MCF 10A (cell line): ENCODE measurements around the gene ADAM8. TPM values are rescaled to one million over a fixed set of nuclear protein-coding genes. Genes with fewer than 3 reads are reported as not detected.

ENCODE experiments used
- BruUV-seq: library from RNA; stranded (reverse); fragments of 400-500 nt; replicated peaks from 2 replicates; lab custom pipeline; 2021; lab: Mats Ljungman, UMichigan
- CTCF ChIA-PET: fragments of 300-600 bp; sonication (Branson Sonifier 250); formaldehyde crosslinking; extraction: SDS; loops from one replicate; lab custom pipeline; 2021; ENCODE audit warnings: antibody characterized with exemption, inconsistent platforms; lab: Yijun Ruan, JAX
- POLR2A ChIA-PET: fragments of 300-600, 350-650 bp; sonication (Branson Sonifier 250); formaldehyde crosslinking; extraction: SDS; loops from one replicate; lab custom pipeline; 2020; ENCODE audit warnings: antibody characterized with exemption, inconsistent platforms; lab: Yijun Ruan, JAX
- DNase-seq: peaks from one replicate; pipeline ENCODE4 v3.0.0-alpha.2; 2018; ENCODE audit not compliant: unreplicated experiment
- H3K27ac Mint-ChIP-seq: one replicate; pipeline ENCODE4 v1.8.0; 2022; ENCODE audit warnings: mild to moderate bottlenecking, low read depth, mixed read lengths; ENCODE audit not compliant: unreplicated experiment
- H3K27me3 Mint-ChIP-seq: one replicate; pipeline ENCODE4 v1.8.0; 2022; ENCODE audit warnings: mixed read lengths; ENCODE audit not compliant: insufficient read depth, unreplicated experiment
- H3K36me3 Mint-ChIP-seq: one replicate; pipeline ENCODE4 v1.8.0; 2022; ENCODE audit warnings: mild to moderate bottlenecking, moderate library complexity, mixed read lengths; ENCODE audit not compliant: insufficient read depth, unreplicated experiment
- H3K4me1 Mint-ChIP-seq: one replicate; pipeline ENCODE4 v1.8.0; 2022; ENCODE audit warnings: mixed read lengths; ENCODE audit not compliant: insufficient read depth, unreplicated experiment
- H3K4me3 Mint-ChIP-seq: one replicate; pipeline ENCODE4 v1.8.0; 2022; ENCODE audit warnings: mild to moderate bottlenecking, moderate library complexity, mixed read lengths; ENCODE audit not compliant: unreplicated experiment
- H3K9me3 Mint-ChIP-seq: one replicate; pipeline ENCODE4 v1.8.0; 2022; ENCODE audit warnings: mixed read lengths; ENCODE audit not compliant: unreplicated experiment
- intact Hi-C: fragments of 100-400 bp; cut with micrococcal nuclease; formaldehyde crosslinking; loops from 2 replicates; pipeline ENCODE4 v1.14.1; 2022
- total RNA-seq: library from RNA; stranded (reverse); gene quantifications from 2 replicates; pipeline ENCODE4 v1.2.3, GENCODE V29; 2022
- TF ChIP-seq, protein P1 (sequence below): fragments of 200-600 bp; IDR thresholded peaks from one replicate; pipeline ENCODE4 v1.8.0; 2022; ENCODE audit warnings: antibody characterized with exemption, mild to moderate bottlenecking; ENCODE audit not compliant: unreplicated experiment

ADAM8 gene
- total RNA-seq, 1 experiment from 2014 or later, result 23.2 TPM

DNA sequence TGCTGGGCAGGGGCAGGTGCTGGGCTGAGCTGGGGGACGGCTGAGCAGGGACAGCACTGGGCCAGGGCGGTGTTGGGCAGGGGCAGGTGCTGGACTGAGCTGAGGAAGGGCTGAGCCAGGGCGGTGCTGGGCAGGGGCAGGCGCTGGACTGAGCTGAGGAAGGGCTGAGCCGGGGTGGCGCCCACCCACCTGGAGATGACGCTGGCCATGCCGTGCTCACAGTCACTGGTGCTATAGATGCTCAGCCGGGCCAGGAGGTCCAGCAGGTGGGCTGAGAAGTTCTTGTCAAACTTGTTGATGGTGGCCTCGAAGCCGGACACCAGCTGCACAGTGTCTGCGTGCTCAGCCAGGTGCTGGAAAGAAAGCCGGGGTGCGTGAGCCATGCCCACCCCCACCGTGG lies 4.4 kb upstream of the ADAM8 start:
- intact Hi-C loops, result no loop called here
- no peaks in the 10 kb centered on the region for H3K27me3 Mint-ChIP-seq
- H3K4me1 Mint-ChIP-seq, result peaks cover 16% of the 10 kb centered on the region
- peaks cover 47% of the 10 kb centered on the region for H3K36me3 Mint-ChIP-seq
- POLR2A ChIA-PET, result no interaction called here
- CTCF ChIA-PET, result interaction anchor here (0.6 to 1.6 kb wide), 5 partner anchors 14 to 828 kb away, joined by 3 to 5 read pairs (median 4); no protein-coding TSS in a partner anchor
- BruUV-seq, result no TSS peak
- TF ChIP-seq, protein P1, sequence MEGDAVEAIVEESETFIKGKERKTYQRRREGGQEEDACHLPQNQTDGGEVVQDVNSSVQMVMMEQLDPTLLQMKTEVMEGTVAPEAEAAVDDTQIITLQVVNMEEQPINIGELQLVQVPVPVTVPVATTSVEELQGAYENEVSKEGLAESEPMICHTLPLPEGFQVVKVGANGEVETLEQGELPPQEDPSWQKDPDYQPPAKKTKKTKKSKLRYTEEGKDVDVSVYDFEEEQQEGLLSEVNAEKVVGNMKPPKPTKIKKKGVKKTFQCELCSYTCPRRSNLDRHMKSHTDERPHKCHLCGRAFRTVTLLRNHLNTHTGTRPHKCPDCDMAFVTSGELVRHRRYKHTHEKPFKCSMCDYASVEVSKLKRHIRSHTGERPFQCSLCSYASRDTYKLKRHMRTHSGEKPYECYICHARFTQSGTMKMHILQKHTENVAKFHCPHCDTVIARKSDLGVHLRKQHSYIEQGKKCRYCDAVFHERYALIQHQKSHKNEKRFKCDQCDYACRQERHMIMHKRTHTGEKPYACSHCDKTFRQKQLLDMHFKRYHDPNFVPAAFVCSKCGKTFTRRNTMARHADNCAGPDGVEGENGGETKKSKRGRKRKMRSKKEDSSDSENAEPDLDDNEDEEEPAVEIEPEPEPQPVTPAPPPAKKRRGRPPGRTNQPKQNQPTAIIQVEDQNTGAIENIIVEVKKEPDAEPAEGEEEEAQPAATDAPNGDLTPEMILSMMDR, result no peak
- no peak overlapping the region for H3K27ac Mint-ChIP-seq
- no peak overlapping the region for H3K4me3 Mint-ChIP-seq
- H3K9me3 Mint-ChIP-seq, result no peaks in the 10 kb centered on the region
- no peak for DNase-seq

DNA sequence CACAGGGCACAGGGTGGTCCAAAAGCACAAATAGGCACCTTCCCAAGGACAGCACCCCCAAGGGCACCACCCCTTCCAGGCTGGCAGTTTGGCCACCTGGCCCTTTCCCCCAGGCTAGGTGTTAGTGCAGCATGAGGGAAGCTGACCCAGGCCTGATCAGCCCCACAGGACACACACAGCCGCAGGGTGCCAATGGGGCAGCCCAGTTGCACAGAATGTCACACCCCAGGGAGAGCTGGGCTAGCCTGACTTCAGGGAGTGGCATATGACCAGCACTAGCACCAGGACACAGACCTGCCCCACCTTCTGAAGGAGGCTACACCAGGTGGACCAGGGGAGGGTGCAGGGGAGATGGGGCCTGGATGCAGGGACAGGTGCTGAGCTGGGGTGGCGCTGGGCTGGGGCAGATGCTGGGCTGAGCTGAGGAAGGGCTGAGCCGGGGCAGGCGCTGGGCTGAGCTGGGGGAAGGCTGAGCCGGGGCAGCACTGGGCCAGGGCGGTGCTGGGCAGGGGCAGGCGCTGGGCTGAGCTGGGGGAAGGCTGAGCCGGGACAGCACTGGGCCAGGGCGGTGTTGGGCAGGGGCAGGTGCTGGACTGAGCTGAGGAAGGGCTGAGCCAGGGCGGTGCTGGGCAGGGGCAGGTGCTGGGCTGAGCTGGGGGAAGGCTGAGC lies 3.9 kb upstream of the ADAM8 start:
- no peak for DNase-seq
- POLR2A ChIA-PET, result interaction anchor here (1.0 kb wide), 1 partner anchor 21 kb away, joined by 4 read pairs; no protein-coding TSS in a partner anchor
- TF ChIP-seq, protein P1, result no peak
- peaks cover 16% of the 10 kb centered on the region for H3K4me1 Mint-ChIP-seq
- H3K9me3 Mint-ChIP-seq, result no peaks in the 10 kb centered on the region
- no TSS peak for BruUV-seq
- no peaks in the 10 kb centered on the region for H3K27me3 Mint-ChIP-seq
- H3K27ac Mint-ChIP-seq, result no peak overlapping the region
- CTCF ChIA-PET, result interaction anchor here (0.6 to 1.6 kb wide), 5 partner anchors 27 to 827 kb away, joined by 3 to 5 read pairs (median 3); no protein-coding TSS in a partner anchor
- H3K4me3 Mint-ChIP-seq, result no peak overlapping the region
- intact Hi-C loops, result no loop called here
- H3K36me3 Mint-ChIP-seq, result peaks cover 45% of the 10 kb centered on the region

DNA sequence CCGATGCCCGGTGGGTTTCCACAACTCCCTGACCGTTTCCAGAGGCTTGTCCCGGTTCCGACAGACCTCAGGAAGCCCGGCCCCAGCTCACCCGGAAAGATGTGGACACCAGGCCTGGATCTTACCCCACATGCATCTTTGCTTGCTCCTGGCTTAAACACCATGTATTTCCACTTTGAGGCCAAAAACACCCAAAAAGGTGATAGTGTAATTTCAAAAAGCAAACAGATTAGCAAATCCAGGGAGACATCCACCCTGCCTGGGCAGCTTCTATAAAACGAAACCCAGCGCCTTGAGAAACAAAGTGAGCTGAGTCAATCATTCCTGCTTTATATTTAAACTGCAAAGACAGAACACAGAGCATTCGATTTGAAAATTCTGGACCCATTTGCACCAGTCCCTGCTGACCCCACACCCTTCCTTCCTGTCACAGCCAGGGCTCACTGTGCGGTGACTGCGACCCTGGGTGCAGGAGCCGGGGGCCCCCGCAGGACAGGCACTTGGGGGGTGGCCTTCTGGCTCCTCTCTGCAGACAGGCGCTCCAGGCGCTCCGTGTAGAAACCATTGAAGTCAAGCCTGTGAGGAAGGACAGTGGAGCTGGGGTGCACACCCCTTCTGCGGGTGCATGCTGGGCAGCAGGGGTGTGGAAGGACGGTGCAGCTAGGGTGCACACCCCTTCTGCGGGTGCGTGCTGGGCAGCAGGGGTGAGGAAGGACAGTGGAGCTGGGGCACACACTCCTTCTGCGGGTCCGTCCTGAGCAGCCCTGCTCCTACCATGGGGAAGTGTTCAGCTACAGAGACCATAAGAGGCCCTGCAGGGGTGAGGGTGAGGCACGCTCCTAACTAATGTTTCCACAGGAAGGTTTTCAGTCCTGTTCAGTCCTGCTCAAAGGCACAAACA lies 2.9 kb upstream of the ADAM8 start:
- TF ChIP-seq, protein P1, result no peak
- H3K27me3 Mint-ChIP-seq, result no peaks in the 10 kb centered on the region
- peaks cover 39% of the 10 kb centered on the region for H3K36me3 Mint-ChIP-seq
- H3K9me3 Mint-ChIP-seq, result no peaks in the 10 kb centered on the region
- peak overlapping the region; percentile 85 for H3K27ac Mint-ChIP-seq
- ChIA-PET CTCF (interaction anchor here (0.6 to 2.2 kb wide), 5 partner anchors 19 to 625 kb away, joined by 3 to 15 read pairs (median 4); no protein-coding TSS in a partner anchor), POLR2A (interaction anchor here (1.0 to 4.7 kb wide), 5 partner anchors 17 to 94 kb away, joined by 4 to 45 read pairs (median 4); partner anchors contain the start of gene ECHS1)
- H3K4me1 Mint-ChIP-seq, result peaks cover 16% of the 10 kb centered on the region
- peak; percentile 18 for DNase-seq
- no peak overlapping the region for H3K4me3 Mint-ChIP-seq
- intact Hi-C loops, result loop anchor here (2.0 kb wide), 1 partner anchor 21 kb away; no protein-coding TSS in a partner anchor
- BruUV-seq, result no TSS peak
